GM12878 (cell line): ENCODE data around the gene ARL6.

ENCODE experiments used
- ASH2L ChIP-seq: fragments of 300-600, 200-600 bp; sonication (generic); IDR thresholded peaks from 2 replicates; pipeline ENCODE4 v1.6.1; 2017; ENCODE audit warnings: low read depth, mild to moderate bottlenecking, borderline replicate concordance
- BRCA1 ChIP-seq: IDR thresholded peaks from 2 replicates; pipeline ENCODE4 v1.6.1; 2011; ENCODE audit warnings: low read depth, low read length, improper control_type of control experiment
- CTCF ChIP-seq, 3 experiments: IDR thresholded peaks in 2 of 3; conservative IDR thresholded peaks in 1 of 3; 2 replicates each; pipeline ENCODE4 v1.5.1; 2011; ENCODE audit warnings: low read depth in 3 of 3, low read length in 3 of 3, mild to moderate bottlenecking in 3 of 3, control low read depth in 2 of 3, moderate library complexity in 2 of 3, inconsistent platforms in 1 of 3, mixed read lengths in 1 of 3; ENCODE audit not compliant: control insufficient read depth in 2 of 3, insufficient read depth in 1 of 3; ENCODE audit errors: extremely low read depth in 1 of 3
- JUND ChIP-seq: IDR thresholded peaks from 2 replicates; pipeline ENCODE4 v1.6.1; 2012; ENCODE audit warnings: low read depth, mild to moderate bottlenecking, low read length, improper control_type of control experiment, moderate library complexity
- KDM1A ChIP-seq: fragments of 200-600 bp; sonication (generic); IDR thresholded peaks from 2 replicates; pipeline ENCODE4 v1.6.1; 2016; ENCODE audit warnings: borderline replicate concordance
- MAX ChIP-seq: IDR thresholded peaks from 2 replicates; pipeline ENCODE4 v1.6.1; 2012; ENCODE audit warnings: low read depth, low read length, improper control_type of control experiment
- MYC ChIP-seq: IDR thresholded peaks from 2 replicates; pipeline ENCODE4 v1.6.1; 2011; ENCODE audit warnings: mild to moderate bottlenecking, low read length, moderate library complexity, inconsistent platforms; ENCODE audit not compliant: insufficient read depth, insufficient replicate concordance, insufficient read length, severe bottlenecking
- POLR2A ChIP-seq: IDR thresholded peaks from 2 replicates; pipeline ENCODE4 v1.6.1; 2011; ENCODE audit warnings: low read depth, mild to moderate bottlenecking, low read length
- RELB ChIP-seq: fragments of 450-650 bp; IDR thresholded peaks from 2 replicates; pipeline ENCODE4 v1.6.1; 2017; ENCODE audit warnings: low read depth, mild to moderate bottlenecking, moderate library complexity
- SIN3A ChIP-seq: IDR thresholded peaks from 2 replicates; pipeline ENCODE4 v1.6.1; 2012; ENCODE audit warnings: low read depth, low read length, improper control_type of control experiment
- SMC3 ChIP-seq: IDR thresholded peaks from 2 replicates; pipeline ENCODE4 v1.6.1; 2011; ENCODE audit warnings: low read length, improper control_type of control experiment, borderline replicate concordance

DNA sequence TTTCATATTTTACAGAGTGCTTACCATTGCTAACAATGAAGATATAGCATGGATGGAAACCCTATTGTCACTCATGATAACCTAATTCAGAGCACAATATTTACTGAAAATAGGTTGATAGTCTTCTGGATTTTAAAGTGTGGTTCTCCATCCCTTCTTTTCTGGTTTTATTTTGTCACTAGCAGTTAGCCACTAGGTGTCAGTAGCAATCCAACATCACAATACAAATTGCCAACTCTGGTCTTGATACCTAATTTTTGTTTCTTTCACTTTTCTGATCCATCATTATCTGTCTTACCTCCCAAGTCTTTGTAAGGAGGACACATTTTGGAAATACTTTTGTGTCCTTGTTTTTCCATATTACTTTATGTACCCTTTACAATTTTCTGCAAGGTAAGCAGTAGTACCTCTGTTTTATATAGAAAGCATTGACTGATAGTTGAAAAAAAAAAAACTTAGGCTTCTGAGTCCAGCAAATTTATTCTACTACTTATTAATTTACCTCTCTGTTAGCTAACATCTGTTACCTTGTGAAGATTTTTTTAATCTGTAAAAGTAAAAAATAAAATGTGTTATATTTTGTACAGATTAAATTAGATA, 29.0 kb downstream of the ARL6 start:
- no peak for TF ChIP-seq RELB
- TF ChIP-seq MAX, result no peak
- no peak for TF ChIP-seq BRCA1
- TF ChIP-seq MYC, result no peak
- TF ChIP-seq CTCF (IDR thresholded peaks at IDR 0.05 in 2 of 3, conservative IDR thresholded peaks at IDR 0.05 in 1 of 3; ENCODE audit: control insufficient read depth in 2 of 3, extremely low read depth in 1 of 3, insufficient read depth in 1 of 3, low read depth in 3 of 3, low read length in 3 of 3), result peak; percentile 57 to 80 (median 68); a peak in 4 of 6 replicates
- TF ChIP-seq POLR2A, result no peak
- TF ChIP-seq KDM1A, result no peak
- no peak for TF ChIP-seq JUND
- TF ChIP-seq SIN3A, result no peak
- no peak for TF ChIP-seq ASH2L
- TF ChIP-seq SMC3, result peak; percentile 93
